K562 (cell line): Measurements from ENCODE around the gene DNAJB12. TPM values are rescaled to one million over a fixed set of nuclear protein-coding genes. Genes with fewer than 3 reads are reported as not detected.

Source experiments
- ATAC-seq: fragments of 200-7000 bp; cut with Tn5 transposase; 3 replicates; pipeline ENCODE4 v1.9.1; 2020; ENCODE audit warnings: moderate library complexity
- BruUV-seq: library from RNA; stranded (reverse); fragments of 400-500 nt; replicated peaks from 2 replicates; lab custom pipeline; 2021; lab: Mats Ljungman, UMichigan
- CTCF ChIA-PET: fragments of 300-600 bp; formaldehyde crosslinking; extraction: SDS; loops from one replicate; lab custom pipeline; 2021; ENCODE audit warnings: low intra/inter-chr PET ratio; lab: Yijun Ruan, JAX
- POLR2A ChIA-PET: fragments of 300-600, 350-650 bp; sonication (Branson Sonifier 250); formaldehyde crosslinking; extraction: SDS; loops from one replicate; lab custom pipeline; 2021; ENCODE audit warnings: antibody characterized with exemption, inconsistent platforms; lab: Yijun Ruan, JAX
- DNase-seq, 4 experiments: peaks; one replicate each; pipeline versions ENCODE4 v3.0.0 to v3.0.0-alpha.2; 2011 to 2018; ENCODE audit warnings: low spot score in 3 of 4, mixed read lengths in 3 of 4; ENCODE audit errors: extremely low read depth in 1 of 4
- FAIRE-seq: peaks from 2 replicates; lab custom pipeline; 2011; peaks lifted over from hg19 to GRCh38; lab: Jason Lieb, UNC
- H2AFZ ChIP-seq: 2 replicates; pipeline ENCODE4 v1.6.0; 2011; ENCODE audit warnings: low read depth, low read length, control low read depth, inconsistent platforms
- H3K27ac ChIP-seq: fragments of 200-600 bp; 3 replicates; pipeline ENCODE4 v1.8.0; 2011; ENCODE audit warnings: low read depth, mild to moderate bottlenecking, control low read depth, inconsistent platforms, low read length, moderate library complexity, mixed read lengths; ENCODE audit errors: extremely low read depth
- H3K27me3 ChIP-seq, 2 experiments: fragments of 300-600 bp in 1 of 2; 2 replicates in 1 of 2; 3 replicates in 1 of 2; pipeline versions ENCODE4 v1.6.0 to v1.8.0; 2011; ENCODE audit warnings: inconsistent platforms in 2 of 2, low read length in 2 of 2, mild to moderate bottlenecking in 1 of 2, mixed read lengths in 1 of 2, moderate library complexity in 1 of 2; ENCODE audit not compliant: control insufficient read depth in 2 of 2, insufficient read depth in 2 of 2
- H3K36me3 ChIP-seq: fragments of 300-600 bp; 3 replicates; pipeline ENCODE4 v1.8.0; 2011; ENCODE audit warnings: mild to moderate bottlenecking, low read length, inconsistent platforms; ENCODE audit not compliant: control insufficient read depth, insufficient read depth
- H3K4me1 ChIP-seq, 2 experiments: fragments of 200-600 bp in 1 of 2; replicated peaks in 1 of 2; 2 replicates in 1 of 2; 3 replicates in 1 of 2; pipeline versions ENCODE4 v1.5.1 to v1.8.0; 2011; ENCODE audit warnings: inconsistent platforms in 2 of 2, low read length in 2 of 2, mild to moderate bottlenecking in 1 of 2, mixed read lengths in 1 of 2, moderate library complexity in 1 of 2; ENCODE audit not compliant: control insufficient read depth in 2 of 2, insufficient read depth in 2 of 2
- H3K4me2 ChIP-seq: 2 replicates; pipeline ENCODE4 v1.6.1; 2011; ENCODE audit warnings: low read length, control low read depth, inconsistent platforms, mixed read lengths; ENCODE audit not compliant: insufficient read depth
- H3K4me3 ChIP-seq: fragments of 200-600 bp; sonication (generic), shearing (Covaris generic); 2 replicates; pipeline ENCODE4 v1.5.1; 2016; ENCODE audit warnings: control low read depth, inconsistent platforms
- H3K79me2 ChIP-seq: fragments of 200-600 bp; 3 replicates; pipeline ENCODE4 v1.8.0; 2011; ENCODE audit warnings: low read length, inconsistent platforms; ENCODE audit not compliant: control insufficient read depth, insufficient read depth
- H3K9ac ChIP-seq, 2 experiments: 2 replicates each; pipeline versions ENCODE4 v1.6.0 to v1.6.1; 2011; ENCODE audit warnings: low read depth in 2 of 2, low read length in 2 of 2, control low read depth in 1 of 2, inconsistent platforms in 1 of 2, mild to moderate bottlenecking in 1 of 2, mixed read lengths in 1 of 2; ENCODE audit not compliant: insufficient read depth in 1 of 2
- H3K9me1 ChIP-seq: one replicate; pipeline ENCODE4 v1.6.0; 2011; ENCODE audit warnings: inconsistent platforms, mild to moderate bottlenecking, low read length, moderate library complexity; ENCODE audit not compliant: control insufficient read depth, insufficient read depth
- H3K9me3 ChIP-seq: replicated peaks from 2 replicates; pipeline ENCODE4 v1.5.1; 2011; ENCODE audit warnings: low read depth, low read length, inconsistent platforms; ENCODE audit not compliant: control insufficient read depth, insufficient read depth
- H4K20me1 ChIP-seq: replicated peaks from 2 replicates; pipeline ENCODE4 v1.6.1; 2011; ENCODE audit warnings: low read length, inconsistent platforms, mixed read lengths; ENCODE audit not compliant: control insufficient read depth, insufficient read depth
- AFF4 ChIP-seq: sonication (generic); formaldehyde crosslinking; IDR thresholded peaks from 2 replicates; pipeline ENCODE4 v1.8.0; 2023; ENCODE audit warnings: mild to moderate bottlenecking, missing genetic modification reagents
- CREM ChIP-seq: IDR thresholded peaks from 2 replicates; pipeline ENCODE4 v1.6.1; 2014; ENCODE audit warnings: antibody characterized with exemption, low read depth
- EGR1 ChIP-seq: fragments of 450-650 bp; conservative IDR thresholded peaks from 2 replicates; pipeline ENCODE4 v1.6.1; 2017; ENCODE audit warnings: mild to moderate bottlenecking
- NFIC ChIP-seq: fragments of 450-650 bp; IDR thresholded peaks from 2 replicates; pipeline ENCODE4 v1.6.1; 2017; ENCODE audit warnings: mild to moderate bottlenecking, inconsistent platforms
- RBM22 ChIP-seq: fragments of 200-400 bp; formaldehyde crosslinking; IDR thresholded peaks from 2 replicates; pipeline ENCODE4 v1.6.1; 2018; ENCODE audit warnings: low read length, low read depth; ENCODE audit not compliant: poor library complexity, severe bottlenecking
- WHSC1 ChIP-seq: IDR thresholded peaks from one replicate; pipeline ENCODE4 v1.6.1; 2012; ENCODE audit warnings: low read length, control low read depth, inconsistent platforms
- ZBTB33 ChIP-seq: sonication (generic); formaldehyde crosslinking; IDR thresholded peaks from 2 replicates; pipeline ENCODE4 v1.8.1; 2023; ENCODE audit warnings: mild to moderate bottlenecking, missing genetic modification reagents
- ZC3H4 ChIP-seq: sonication (generic); formaldehyde crosslinking; IDR thresholded peaks from 2 replicates; pipeline ENCODE4 v1.9.0; 2021; ENCODE audit warnings: missing genetic modification reagents, borderline replicate concordance
- ZNF23 ChIP-seq: fragments of 250-450 bp; sonication (Bioruptor Pico); IDR thresholded peaks from 2 replicates; pipeline ENCODE4 v1.4.0; 2020; ENCODE audit warnings: mild to moderate bottlenecking
- WGBS: fragments of 100-300 bp; shearing (Covaris generic); methylation state at CpG from one replicate; pipeline ENCODE4 v1.1.6; 2016; ENCODE audit warnings: low coverage, mixed read lengths; ENCODE audit not compliant: insufficient coverage; ENCODE audit errors: missing lambda C conversion rate; 5-methylcytosine and 5-hydroxymethylcytosine counted together
- in situ Hi-C: fragments of 300-500 bp; cut with MboI; formaldehyde crosslinking; loops from 4 replicates; pipeline ENCODE4 v1.15.0; 2018; ENCODE audit warnings: inconsistent platforms, mixed read lengths
- intact Hi-C: fragments of 100-400 bp; cut with micrococcal nuclease; formaldehyde crosslinking; loops from 2 replicates; pipeline ENCODE4 v1.14.2; 2022
- polyA plus RNA-seq, 8 experiments: library from polyadenylated mRNA; depleted of rRNA in 4 of 8; stranded (reverse) in 5 of 8; unstranded in 3 of 8; fragments of >200 nt; fragmentation: Nextera tagmentation in 2 of 8; fragmentation: Illumina TruSeq in 1 of 8; extraction: Ambion mirVana in 2 of 8; extraction: Trizol in 1 of 8; gene quantifications; 2 replicates each; pipeline versions ENCODE4 v1.2.1 to v1.2.3, GENCODE V29; 2011 to 2014; ENCODE audit warnings: inconsistent platforms in 1 of 8, missing spikeins in 1 of 8
- total RNA-seq, 7 experiments: library from RNA; depleted of rRNA in 6 of 7; stranded (reverse); fragments of >200 nt in 6 of 7; fragmentation: Illumina TruSeq in 2 of 7; extraction: Trizol in 2 of 7; gene quantifications; 2 replicates each; pipeline versions ENCODE4 v1.2.1 to v1.2.3, GENCODE V29; 2011 to 2021; ENCODE audit warnings: low replicate concordance in 1 of 7
- TF ChIP-seq, protein P1 (sequence below): IDR thresholded peaks from 2 replicates; pipeline ENCODE4 v1.6.1; 2016; ENCODE audit warnings: missing genetic modification characterization, missing compliant biosample characterization
- TF ChIP-seq, protein P2 (sequence below), 2 experiments: fragments of 450-650 bp in 1 of 2; sonication (generic) in 1 of 2; formaldehyde crosslinking in 1 of 2; IDR thresholded peaks in 1 of 2; conservative IDR thresholded peaks in 1 of 2; 2 replicates each; pipeline versions ENCODE4 v1.6.1 to v1.8.1; 2016 to 2023; ENCODE audit warnings: mild to moderate bottlenecking in 2 of 2, moderate library complexity in 2 of 2, inconsistent platforms in 1 of 2, missing genetic modification reagents in 1 of 2

DNAJB12 gene
- total and polyA plus RNA-seq, 9 of the 15 experiments (the other 6 are each of a cell fraction or from before 2014, with no cell fraction given), result 3.5 to 31.5 (median 20.3) TPM

DNA sequence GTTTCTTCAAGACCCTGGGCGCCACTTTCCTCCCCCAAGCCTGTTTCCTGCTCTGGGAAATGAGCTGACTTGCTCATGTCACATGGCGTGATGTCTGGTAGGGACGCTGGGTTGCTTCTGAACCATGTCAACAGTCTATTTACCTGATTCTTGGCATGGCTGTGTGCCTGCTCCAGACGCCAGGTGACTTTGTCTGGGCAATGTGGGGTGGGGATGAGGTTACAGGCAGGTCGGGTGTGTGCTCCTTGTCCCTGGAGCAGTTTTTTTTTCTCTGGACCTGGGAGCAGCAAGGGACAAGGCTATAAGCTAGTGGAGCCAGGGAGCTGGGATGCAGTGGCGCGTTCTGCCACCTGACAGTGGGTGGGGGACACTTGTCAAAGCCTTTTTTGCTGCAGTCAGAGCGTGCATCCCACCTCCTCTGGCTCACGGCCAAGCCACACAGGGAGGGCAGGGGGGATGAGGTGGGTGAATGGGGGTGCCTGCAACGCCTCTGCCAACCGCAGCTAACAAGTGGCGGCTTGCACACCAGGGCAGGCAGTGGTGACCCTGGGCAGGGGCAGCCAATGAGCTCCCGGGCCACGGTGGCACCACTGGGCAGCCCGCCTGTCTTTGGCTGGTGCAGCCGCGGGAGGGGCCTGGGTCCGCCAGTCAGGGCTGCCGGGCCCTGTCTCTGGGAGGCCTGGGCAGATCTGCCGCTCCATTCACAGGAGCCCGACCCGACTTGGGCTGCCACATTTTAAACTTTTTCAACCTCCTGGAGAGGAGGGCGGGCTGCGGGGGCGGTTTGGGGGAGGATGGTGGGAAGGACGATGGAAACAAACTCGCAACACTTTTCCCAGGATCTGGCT lies 22.9 kb downstream of the DNAJB12 start:
- ATAC-seq (no peak), DNase-seq (peak in 1 of 4 experiments; percentile 26), FAIRE-seq (no peak)
- Histone ChIP-seq H4K20me1 (no peaks in the 10 kb centered on the region), H3K9me1 (no peaks in the 10 kb centered on the region), H3K79me2 (no peaks in the 10 kb centered on the region), H3K27ac (no peak overlapping the region), H3K27me3 (no peaks in the 10 kb centered on the region), H3K4me1 (peaks cover 18 to 44% of the 10 kb centered on the region in 2 experiments; a peak in 4 of 5 replicates), H2AFZ (no peak overlapping the region), H3K9ac (peak overlapping the region in 1 of 2 experiments; percentile 24; a peak in 1 of 4 replicates), H3K4me3 (no peak overlapping the region), H3K9me3 (no peaks in the 10 kb centered on the region), H3K4me2 (no peak overlapping the region), H3K36me3 (peaks cover 33% of the 10 kb centered on the region; the same call in 1 of the 3 replicates)
- ChIA-PET POLR2A (interaction anchor here (1.0 to 13.1 kb wide), 2 partner anchors 56 to 253 kb away, joined by 3 to 197 read pairs; partner anchors contain the start of gene DDIT4), CTCF (no interaction called here)
- intact Hi-C loops, result no loop called here
- no TSS peak for BruUV-seq
- in situ Hi-C loops, result loop anchor here (10.0 to 25.0 kb wide), 3 partner anchors 197 to 1019 kb away; partner anchors contain the start of gene SLC29A3
- 70% methylated on average over 25 of the region's 27 CpGs for WGBS
- TF ChIP-seq WHSC1, result no peak
- TF ChIP-seq EGR1, result peak; percentile 23; the same call in 1 of the 2 replicates
- TF ChIP-seq, protein P1, sequence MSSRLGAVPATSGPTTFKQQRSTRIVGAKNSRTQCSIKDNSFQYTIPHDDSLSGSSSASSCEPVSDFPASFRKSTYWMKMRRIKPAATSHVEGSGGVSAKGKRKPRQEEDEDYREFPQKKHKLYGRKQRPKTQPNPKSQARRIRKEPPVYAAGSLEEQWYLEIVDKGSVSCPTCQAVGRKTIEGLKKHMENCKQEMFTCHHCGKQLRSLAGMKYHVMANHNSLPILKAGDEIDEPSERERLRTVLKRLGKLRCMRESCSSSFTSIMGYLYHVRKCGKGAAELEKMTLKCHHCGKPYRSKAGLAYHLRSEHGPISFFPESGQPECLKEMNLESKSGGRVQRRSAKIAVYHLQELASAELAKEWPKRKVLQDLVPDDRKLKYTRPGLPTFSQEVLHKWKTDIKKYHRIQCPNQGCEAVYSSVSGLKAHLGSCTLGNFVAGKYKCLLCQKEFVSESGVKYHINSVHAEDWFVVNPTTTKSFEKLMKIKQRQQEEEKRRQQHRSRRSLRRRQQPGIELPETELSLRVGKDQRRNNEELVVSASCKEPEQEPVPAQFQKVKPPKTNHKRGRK (tag), result no peak
- TF ChIP-seq ZC3H4, result 0 out of 2 replicates have a peak, but pooled peaks have one; percentile 11
- peak; percentile 57 for TF ChIP-seq RBM22
- TF ChIP-seq ZBTB33, result 0 out of 2 replicates have a peak, but pooled peaks have one; percentile 39
- TF ChIP-seq AFF4, result no peak
- 0 out of 2 replicates have a peak, but pooled peaks have one; percentile 1 for TF ChIP-seq CREM
- TF ChIP-seq NFIC, result peak; percentile 83
- TF ChIP-seq, protein P2, sequence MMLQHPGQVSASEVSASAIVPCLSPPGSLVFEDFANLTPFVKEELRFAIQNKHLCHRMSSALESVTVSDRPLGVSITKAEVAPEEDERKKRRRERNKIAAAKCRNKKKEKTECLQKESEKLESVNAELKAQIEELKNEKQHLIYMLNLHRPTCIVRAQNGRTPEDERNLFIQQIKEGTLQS (IDR thresholded peaks at IDR 0.05), result no peak
- TF ChIP-seq, protein P2 (CRISPR knock-in tag; conservative IDR thresholded peaks at IDR 0.05), result no peak
- TF ChIP-seq ZNF23 (CRISPR knock-in tag), result no peak
